ENCODE measurements around the gene NAE1.

NAE1 gene

DNA sequence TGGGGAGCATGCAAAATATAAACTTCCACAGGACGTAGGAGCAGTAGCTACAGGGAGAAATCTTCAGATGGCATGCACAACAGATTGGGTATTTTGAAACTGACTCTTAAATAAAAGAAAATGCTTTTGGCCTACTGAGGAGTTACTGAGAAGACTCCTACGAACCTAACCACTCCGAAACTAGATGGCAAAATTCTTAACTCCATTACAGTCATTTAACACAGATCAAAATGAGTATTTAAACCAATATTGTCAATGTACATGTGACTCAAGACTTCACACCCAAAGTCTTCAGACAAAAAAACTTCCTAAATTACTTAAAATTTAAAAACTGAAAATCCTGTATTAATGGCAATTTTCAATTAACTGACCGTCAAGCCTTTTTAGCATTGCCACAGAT, 21.0 kb downstream of the NAE1 start:
- no peaks in the 10 kb centered on the region for H3K9me3 ChIP-seq (ENCODE audit: low read length)
- H2AFZ ChIP-seq (ENCODE audit: low read length): no peak overlapping the region
- H3K4me2 ChIP-seq (ENCODE audit: low read length): no peak overlapping the region
- H3F3A ChIP-seq (ENCODE audit: insufficient read depth, low read length): no peaks in the 10 kb centered on the region
- no peaks in the 10 kb centered on the region for H3K9me2 ChIP-seq (ENCODE audit: low read depth, low read length)
- no peaks in the 10 kb centered on the region for H3K27me3 ChIP-seq (ENCODE audit: insufficient read depth, low read length)
- no peak for TF ChIP-seq EZH2 (IDR thresholded peaks at IDR 0.05; ENCODE audit: borderline replicate concordance, low read length)
- no peak for TF ChIP-seq CTCF (IDR thresholded peaks at IDR 0.05; ENCODE audit: low read length)
- no peaks in the 10 kb centered on the region for H4K20me1 ChIP-seq (ENCODE audit: insufficient read depth, low read length)
- no peaks in the 10 kb centered on the region for H3K79me2 ChIP-seq (ENCODE audit: insufficient read depth, low read length)
- no peak overlapping the region for H3K9ac ChIP-seq (ENCODE audit: low read length)
- H3K36me3 ChIP-seq (ENCODE audit: insufficient read depth, low read length): peaks cover 89% of the 10 kb centered on the region
- no peak overlapping the region for H3K27ac ChIP-seq (ENCODE audit: low read depth, low read length, poor library complexity, severe bottlenecking)
- no peak overlapping the region for H3K4me3 ChIP-seq (ENCODE audit: low read depth, low read length, poor library complexity, severe bottlenecking)
- H3K4me1 ChIP-seq (ENCODE audit: insufficient read depth, low read length, severe bottlenecking): no peaks in the 10 kb centered on the region

DNA sequence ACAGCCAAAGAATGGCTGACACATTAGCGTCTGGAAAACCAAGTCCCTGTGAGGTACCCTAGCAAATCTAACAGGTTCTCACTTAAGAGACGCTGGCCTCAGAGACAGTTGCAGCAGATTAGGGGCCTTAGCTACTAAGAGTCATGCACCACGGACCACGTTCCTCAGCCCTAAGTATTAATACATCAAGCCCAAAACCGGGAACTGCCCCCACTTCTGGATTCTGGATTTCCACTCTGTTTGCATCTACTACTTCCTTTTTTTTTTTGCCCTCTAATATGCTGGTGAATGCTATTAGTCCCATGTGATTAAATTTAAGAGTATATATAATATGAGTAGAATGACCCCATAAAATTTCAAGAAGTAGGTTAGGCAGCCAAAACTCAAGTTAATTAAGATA, 28.6 kb downstream of the NAE1 start:
- no peak for TF ChIP-seq EZH2 (IDR thresholded peaks at IDR 0.05; ENCODE audit: borderline replicate concordance, low read length)
- Histone ChIP-seq H3K36me3 (ENCODE audit: insufficient read depth, low read length) (peaks cover 54% of the 10 kb centered on the region), H3K79me2 (ENCODE audit: insufficient read depth, low read length) (no peaks in the 10 kb centered on the region)

DNA sequence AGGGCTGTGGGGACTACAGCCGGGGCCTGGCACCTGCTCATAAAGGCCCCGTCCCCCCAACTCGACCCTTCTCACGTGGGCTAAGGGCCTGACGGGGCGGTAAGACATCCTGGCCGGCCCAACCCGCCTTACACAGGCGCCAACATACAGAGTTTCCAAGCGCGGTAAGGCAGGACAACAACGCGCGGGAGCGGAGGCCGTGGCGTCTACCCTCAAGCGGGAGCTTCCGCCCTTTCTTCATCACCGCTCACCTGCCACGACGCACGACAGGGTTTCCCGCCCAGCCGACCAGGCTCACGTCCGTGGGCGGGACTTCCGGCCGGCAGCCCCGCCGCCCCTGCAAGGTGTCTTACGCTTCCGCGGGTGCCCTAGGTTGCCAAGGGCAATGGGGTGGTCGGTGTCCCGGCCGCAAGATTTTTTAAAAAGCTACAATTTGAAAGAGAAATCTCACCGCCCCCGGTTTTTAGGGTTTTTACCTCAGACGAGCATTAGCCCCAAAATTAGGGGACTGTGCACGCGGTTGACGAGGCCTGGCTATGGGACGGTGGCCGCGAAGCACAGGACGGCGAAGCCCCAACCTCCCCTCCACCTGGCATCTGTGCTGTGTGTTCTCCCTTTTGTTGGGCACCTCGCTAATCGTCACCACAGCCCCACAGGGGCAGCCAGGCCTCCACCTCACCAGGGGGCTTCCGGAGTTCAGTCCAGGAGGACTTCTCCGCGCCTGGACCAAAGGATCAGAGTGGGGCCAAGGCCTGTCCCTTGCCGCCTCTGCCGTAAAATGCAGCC, 29.3 kb downstream of the NAE1 start, which contains the start of gene TERB1:
Gene TERB1 (minus strand): TSS at position 265 of the 786 bp plus-strand sequence. CDS start 4,786 bp downstream, outside the sequence.
- Histone ChIP-seq H3K36me3 (ENCODE audit: insufficient read depth, low read length) (peaks cover 48% of the 10 kb centered on the region), H3K27me3 (ENCODE audit: insufficient read depth, low read length) (no peaks in the 10 kb centered on the region), H3K79me2 (ENCODE audit: insufficient read depth, low read length) (no peaks in the 10 kb centered on the region), H3K4me3 (ENCODE audit: low read depth, low read length, poor library complexity, severe bottlenecking) (no peak within 1 kb of the TSS), H3K27ac (ENCODE audit: low read depth, low read length, poor library complexity, severe bottlenecking) (no peak within 1 kb of the TSS), H4K20me1 (ENCODE audit: insufficient read depth, low read length) (no peaks in the 10 kb centered on the region), H3K9me3 (ENCODE audit: low read length) (no peaks in the 10 kb centered on the region), H2AFZ (ENCODE audit: low read length) (no peak within 1 kb of the TSS), H3K4me1 (ENCODE audit: insufficient read depth, low read length, severe bottlenecking) (no peaks in the 10 kb centered on the region), H3K9ac (ENCODE audit: low read length) (no peak within 1 kb of the TSS), H3K4me2 (ENCODE audit: low read length) (no peak within 1 kb of the TSS), H3F3A (ENCODE audit: insufficient read depth, low read length) (no peaks in the 10 kb centered on the region), H3K9me2 (ENCODE audit: low read depth, low read length) (no peaks in the 10 kb centered on the region)
- TF ChIP-seq EZH2 (IDR thresholded peaks at IDR 0.05; ENCODE audit: borderline replicate concordance, low read length): no peak
- TF ChIP-seq CTCF (IDR thresholded peaks at IDR 0.05; ENCODE audit: low read length): no peak

More for the DNA sequence above, 28.6 kb downstream of the NAE1 start:
- Histone ChIP-seq H3F3A (ENCODE audit: insufficient read depth, low read length) (no peaks in the 10 kb centered on the region), H3K9me3 (ENCODE audit: low read length) (no peaks in the 10 kb centered on the region), H4K20me1 (ENCODE audit: insufficient read depth, low read length) (no peaks in the 10 kb centered on the region), H3K9ac (ENCODE audit: low read length) (no peak overlapping the region), H3K27me3 (ENCODE audit: insufficient read depth, low read length) (no peaks in the 10 kb centered on the region), H2AFZ (ENCODE audit: low read length) (no peak overlapping the region), H3K4me3 (ENCODE audit: low read depth, low read length, poor library complexity, severe bottlenecking) (no peak overlapping the region), H3K4me2 (ENCODE audit: low read length) (no peak overlapping the region), H3K9me2 (ENCODE audit: low read depth, low read length) (no peaks in the 10 kb centered on the region), H3K4me1 (ENCODE audit: insufficient read depth, low read length, severe bottlenecking) (no peaks in the 10 kb centered on the region), H3K27ac (ENCODE audit: low read depth, low read length, poor library complexity, severe bottlenecking) (no peak overlapping the region)
